ENCODE measurements around the gene COQ6.

GRCh38 chr14:73965216-73965615, 15.1 kb downstream of the COQ6 start:
- TF ChIP-seq EP300 (IDR thresholded peaks at IDR 0.05; ENCODE audit: low read depth) (no peak), POLR2AphosphoS5 (IDR thresholded peaks at IDR 0.05) (no peak)
